H9 (cell line): Measurements from ENCODE around the gene DNAL1. TPM values are rescaled to one million over a fixed set of nuclear protein-coding genes. Genes with fewer than 3 reads are reported as not detected.

Experiments used
- DNase-seq: peaks from one replicate; pipeline ENCODE4 v3.0.0-alpha.2; 2017
- H2AFZ ChIP-seq: one replicate; pipeline ENCODE4 v1.6.1; 2013; ENCODE audit warnings: mild to moderate bottlenecking, low read length, control low read depth, moderate library complexity
- H2AK5ac ChIP-seq: 2 replicates; pipeline ENCODE4 v1.6.1; 2013; ENCODE audit warnings: low read length, control low read depth, mixed read lengths; ENCODE audit not compliant: insufficient read length
- H2BK120ac ChIP-seq: one replicate; pipeline ENCODE4 v1.6.1; 2013; ENCODE audit warnings: low read depth, mild to moderate bottlenecking, low read length, control low read depth, inconsistent platforms; ENCODE audit not compliant: poor library complexity, severe bottlenecking
- H2BK12ac ChIP-seq: 2 replicates; pipeline ENCODE4 v1.6.1; 2013; ENCODE audit warnings: low read length, control low read depth, mixed read lengths, low read depth; ENCODE audit not compliant: insufficient read length
- H2BK15ac ChIP-seq: 2 replicates; pipeline ENCODE4 v1.6.1; 2013; ENCODE audit warnings: low read depth, low read length, control low read depth
- H2BK20ac ChIP-seq: one replicate; pipeline ENCODE4 v1.6.1; 2013; ENCODE audit warnings: low read depth, mild to moderate bottlenecking, low read length, control low read depth, inconsistent platforms; ENCODE audit not compliant: poor library complexity, severe bottlenecking
- H2BK5ac ChIP-seq: 2 replicates; pipeline ENCODE4 v1.6.1; 2013; ENCODE audit warnings: low read length, control low read depth, mixed read lengths; ENCODE audit not compliant: insufficient read length
- H3K14ac ChIP-seq: 2 replicates; pipeline ENCODE4 v1.6.1; 2013; ENCODE audit warnings: low read length, control low read depth; ENCODE audit not compliant: insufficient read depth
- H3K18ac ChIP-seq: 2 replicates; pipeline ENCODE4 v1.6.1; 2013; ENCODE audit warnings: low read depth, mild to moderate bottlenecking, mixed read lengths, low read length, control low read depth; ENCODE audit not compliant: insufficient read length
- H3K23ac ChIP-seq: 2 replicates; pipeline ENCODE4 v1.6.1; 2013; ENCODE audit warnings: low read length, control low read depth, mixed read lengths, low read depth; ENCODE audit not compliant: insufficient read length
- H3K23me2 ChIP-seq: 2 replicates; pipeline ENCODE4 v1.6.1; 2013; ENCODE audit warnings: low read depth, mild to moderate bottlenecking, mixed read lengths, low read length, control low read depth; ENCODE audit not compliant: insufficient read length, poor library complexity, severe bottlenecking
- H3K27ac ChIP-seq: 2 replicates; pipeline ENCODE4 v1.5.1; 2013; ENCODE audit warnings: low read length, control low read depth, mixed read lengths, low read depth; ENCODE audit not compliant: insufficient read length
- H3K27me3 ChIP-seq: 2 replicates; pipeline ENCODE4 v1.6.1; 2013; ENCODE audit warnings: low read length, control low read depth, inconsistent platforms; ENCODE audit not compliant: insufficient read depth
- H3K4ac ChIP-seq: 2 replicates; pipeline ENCODE4 v1.6.1; 2013; ENCODE audit warnings: low read depth, mild to moderate bottlenecking, control low read depth, inconsistent platforms, low read length, moderate library complexity
- H3K4me1 ChIP-seq: 2 replicates; pipeline ENCODE4 v1.6.1; 2013; ENCODE audit warnings: low read length, control low read depth, inconsistent platforms; ENCODE audit not compliant: insufficient read depth
- H3K4me2 ChIP-seq: 2 replicates; pipeline ENCODE4 v1.6.1; 2013; ENCODE audit warnings: low read length, control low read depth, mixed read lengths; ENCODE audit not compliant: insufficient read length, insufficient read depth
- H3K56ac ChIP-seq: 2 replicates; pipeline ENCODE4 v1.6.1; 2013; ENCODE audit warnings: low read depth, mild to moderate bottlenecking, mixed read lengths, low read length, control low read depth; ENCODE audit not compliant: insufficient read length
- H3K79me1 ChIP-seq: 2 replicates; pipeline ENCODE4 v1.6.1; 2013; ENCODE audit warnings: low read depth, mild to moderate bottlenecking, moderate library complexity, low read length, control low read depth, inconsistent platforms; ENCODE audit not compliant: insufficient read depth, poor library complexity, severe bottlenecking
- H3K79me2 ChIP-seq: 2 replicates; pipeline ENCODE4 v1.6.1; 2013; ENCODE audit warnings: low read length, control low read depth, inconsistent platforms; ENCODE audit not compliant: insufficient read depth
- H3K9ac ChIP-seq: 2 replicates; pipeline ENCODE4 v1.6.1; 2013; ENCODE audit warnings: low read length, control low read depth, mixed read lengths; ENCODE audit not compliant: insufficient read length; ENCODE audit errors: extremely low read depth
- H3K9me3 ChIP-seq: one replicate; pipeline ENCODE4 v1.6.1; 2013; ENCODE audit warnings: low read depth, low read length, inconsistent platforms; ENCODE audit not compliant: control insufficient read depth
- H3T11ph ChIP-seq: one replicate; pipeline ENCODE4 v1.6.1; 2013; ENCODE audit warnings: mild to moderate bottlenecking, low read length, control low read depth, inconsistent platforms
- H4K20me1 ChIP-seq: one replicate; pipeline ENCODE4 v1.6.1; 2013; ENCODE audit not compliant: control insufficient read depth, insufficient read length, insufficient read depth
- H4K5ac ChIP-seq: 2 replicates; pipeline ENCODE4 v1.6.1; 2013; ENCODE audit warnings: low read depth, mild to moderate bottlenecking, mixed read lengths, low read length, control low read depth; ENCODE audit not compliant: insufficient read length
- H4K8ac ChIP-seq: replicated peaks from 2 replicates; pipeline ENCODE4 v1.6.1; 2013; ENCODE audit warnings: low read length, control low read depth, mixed read lengths, low read depth; ENCODE audit not compliant: insufficient read length
- H4K91ac ChIP-seq: 2 replicates; pipeline ENCODE4 v1.6.1; 2013; ENCODE audit warnings: low read depth, mild to moderate bottlenecking, moderate library complexity, mixed read lengths, low read length, control low read depth; ENCODE audit not compliant: insufficient read length
- H3K27ac Mint-ChIP-seq, 3 experiments: 2 replicates in 2 of 3; 3 replicates in 1 of 3; pipeline ENCODE4 v1.8.0; 2020 to 2021; ENCODE audit warnings: mixed read lengths in 3 of 3, mild to moderate bottlenecking in 1 of 3, moderate library complexity in 1 of 3
- H3K27me3 Mint-ChIP-seq: 2 replicates; pipeline ENCODE4 v1.8.0; 2021; ENCODE audit warnings: low read depth, mild to moderate bottlenecking, moderate library complexity, mixed read lengths
- H3K36me3 Mint-ChIP-seq, 3 experiments: 2 replicates in 2 of 3; 3 replicates in 1 of 3; pipeline ENCODE4 v1.8.0; 2020 to 2021; ENCODE audit warnings: low read depth in 3 of 3, mixed read lengths in 3 of 3; ENCODE audit not compliant: insufficient read depth in 1 of 3
- H3K4me1 Mint-ChIP-seq, 2 experiments: 2 replicates each; pipeline ENCODE4 v1.8.0; 2020; ENCODE audit warnings: mixed read lengths in 2 of 2
- H3K4me3 Mint-ChIP-seq, 2 experiments: 2 replicates in 1 of 2; 3 replicates in 1 of 2; pipeline ENCODE4 v1.8.0; 2020 to 2021; ENCODE audit warnings: mild to moderate bottlenecking in 2 of 2, mixed read lengths in 2 of 2, moderate library complexity in 1 of 2
- H3K9me3 Mint-ChIP-seq, 2 experiments: 2 replicates in 1 of 2; 3 replicates in 1 of 2; pipeline ENCODE4 v1.8.0; 2020; ENCODE audit warnings: mild to moderate bottlenecking in 2 of 2, mixed read lengths in 2 of 2, moderate library complexity in 1 of 2
- CTCF ChIP-seq: fragments of 200-600 bp; sonication (generic); conservative IDR thresholded peaks from 3 replicates; pipeline ENCODE4 v1.8.0; 2021; ENCODE audit warnings: antibody characterized with exemption, mild to moderate bottlenecking
- WGBS: extraction: QIAGEN DNeasy Blood & Tissue Kit; methylation state at CpG from one replicate; pipeline ENCODE4 v1.1.7; 2013; ENCODE audit warnings: missing lambda C conversion rate, low lambda C conversion rate, mixed read lengths; ENCODE audit not compliant: insufficient read length; ENCODE audit errors: extremely low coverage; 5-methylcytosine and 5-hydroxymethylcytosine counted together
- total RNA-seq: library from RNA; stranded (reverse); gene quantifications from 2 replicates; pipeline ENCODE4 v1.2.1, GENCODE V29; 2021

The DNAL1 gene
- total RNA-seq, 1 experiment from 2014 or later = 17.7 TPM

GRCh38 chr14:73696466-73697400 is 51.9 kb downstream of the DNAL1 start:
- no peak overlapping the region for H4K8ac ChIP-seq
- Mint-ChIP-seq H3K9me3 (no peaks in the 10 kb centered on the region), H3K36me3 (peaks cover 3 to 10% (median 8%) of the 10 kb centered on the region in 3 experiments; a peak in 5 of 7 replicates)

More at GRCh38 chr14:73696466-73697400, 51.9 kb downstream of the DNAL1 start:
- Histone ChIP-seq H3K18ac (no peak overlapping the region), H3K4ac (no peak overlapping the region), H2BK5ac (no peak overlapping the region), H3K79me1 (no peaks in the 10 kb centered on the region), H2BK15ac (no peak overlapping the region), H3K23me2 (no peaks in the 10 kb centered on the region), H3K79me2 (no peaks in the 10 kb centered on the region), H3K27ac (no peak overlapping the region), H3K9ac (no peak overlapping the region), H2AK5ac (no peak overlapping the region), H3K4me1 (no peaks in the 10 kb centered on the region), H2AFZ (no peak overlapping the region), H4K5ac (no peak overlapping the region), H3T11ph (no peak overlapping the region), H4K20me1 (no peaks in the 10 kb centered on the region), H3K23ac (no peak overlapping the region), H2BK12ac (no peak overlapping the region), H4K91ac (no peak overlapping the region), H3K56ac (no peak overlapping the region), H3K4me2 (no peak overlapping the region), H3K27me3 (no peaks in the 10 kb centered on the region), H2BK120ac (no peak overlapping the region), H3K9me3 (no peaks in the 10 kb centered on the region), H2BK20ac (no peak overlapping the region), H3K14ac (no peak overlapping the region)
- Mint-ChIP-seq H3K27ac (no peak overlapping the region), H3K27me3 (no peaks in the 10 kb centered on the region), H3K4me3 (no peak overlapping the region), H3K4me1 (no peaks in the 10 kb centered on the region)
- 100% methylated on average over 1 of the region's 2 CpGs for WGBS
- TF ChIP-seq CTCF = no peak
- DNase-seq = no peak
